OCI-LY7 (cell line): Measurements from ENCODE around the gene ADD3. TPM values are rescaled to one million over a fixed set of nuclear protein-coding genes. Genes with fewer than 3 reads are reported as not detected.

Experiments
- BruUV-seq: library from RNA; stranded (reverse); fragments of 400-500 nt; replicated peaks from 2 replicates; lab custom pipeline; 2021; lab: Mats Ljungman, UMichigan
- CTCF ChIA-PET: fragments of 300-600 bp; sonication (Branson Sonifier 250); formaldehyde crosslinking; loops from one replicate; lab custom pipeline; 2022; ENCODE audit warnings: antibody characterized with exemption; ENCODE audit not compliant: unreplicated experiment; lab: Charles Lee
- POLR2A ChIA-PET: fragments of 300-600 bp; sonication (Branson Sonifier 250); formaldehyde crosslinking; loops from one replicate; lab custom pipeline; 2022; ENCODE audit warnings: antibody characterized with exemption; lab: Charles Lee
- DNase-seq: peaks from one replicate; pipeline ENCODE4 v3.0.0-alpha.2; 2015; ENCODE audit warnings: low spot score
- H2AFZ ChIP-seq: fragments of 200-600 bp; sonication (generic), shearing (Covaris generic); 2 replicates; pipeline ENCODE4 v1.6.1; 2014; ENCODE audit warnings: mild to moderate bottlenecking, antibody characterized with exemption, low read length, moderate library complexity
- H3K27ac ChIP-seq: fragments of 200-600 bp; sonication (generic); 2 replicates; pipeline ENCODE4 v1.5.1; 2014; ENCODE audit warnings: mixed run types, low read depth, mild to moderate bottlenecking, moderate library complexity, low read length, inconsistent platforms; ENCODE audit not compliant: poor library complexity, severe bottlenecking
- H3K36me3 ChIP-seq: fragments of 200-600 bp; sonication (generic); 2 replicates; pipeline ENCODE4 v1.6.1; 2014; ENCODE audit warnings: mild to moderate bottlenecking, antibody characterized with exemption, low read length, moderate library complexity, mixed read lengths; ENCODE audit not compliant: insufficient read depth
- H3K4me1 ChIP-seq: fragments of 200-600 bp; sonication (generic); 2 replicates; pipeline ENCODE4 v1.5.1; 2014; ENCODE audit warnings: mild to moderate bottlenecking, low read length; ENCODE audit not compliant: insufficient read depth, poor library complexity, severe bottlenecking
- H3K4me2 ChIP-seq: fragments of 200-600 bp; sonication (generic); 2 replicates; pipeline ENCODE4 v1.6.1; 2014; ENCODE audit warnings: mild to moderate bottlenecking, low read length
- H3K4me3 ChIP-seq: fragments of 200-600 bp; sonication (generic); 2 replicates; pipeline ENCODE4 v1.5.1; 2014; ENCODE audit warnings: mild to moderate bottlenecking, low read depth, low read length; ENCODE audit not compliant: poor library complexity, severe bottlenecking
- H3K79me2 ChIP-seq: fragments of 200-600 bp; sonication (generic); 2 replicates; pipeline ENCODE4 v1.6.1; 2016; ENCODE audit warnings: low read depth, mild to moderate bottlenecking, low read length, moderate library complexity, mixed read lengths; ENCODE audit not compliant: insufficient read depth
- H3K9me2 ChIP-seq: fragments of 200-600 bp; sonication (generic); 2 replicates; pipeline ENCODE4 v1.6.1; 2016; ENCODE audit warnings: mild to moderate bottlenecking, low read length, mixed read lengths; ENCODE audit not compliant: insufficient read depth
- H3K9me3 ChIP-seq: fragments of 200-600 bp; sonication (generic); 2 replicates; pipeline ENCODE4 v1.6.1; 2014; ENCODE audit warnings: mild to moderate bottlenecking, mixed run types, low read length, mixed read lengths
- H4K20me1 ChIP-seq: fragments of 200-600 bp; sonication (generic); 2 replicates; pipeline ENCODE4 v1.6.1; 2014; ENCODE audit warnings: mild to moderate bottlenecking, antibody characterized with exemption, low read length, moderate library complexity, mixed read lengths; ENCODE audit not compliant: insufficient read depth
- CTCF ChIP-seq: fragments of 200-600 bp; sonication (generic); conservative IDR thresholded peaks from 2 replicates; pipeline ENCODE4 v1.5.1; 2014; ENCODE audit warnings: mild to moderate bottlenecking, antibody characterized with exemption, low read length, moderate library complexity, mixed read lengths
- EZH2phosphoT487 ChIP-seq: fragments of 200-600 bp; sonication (generic); IDR thresholded peaks from 2 replicates; pipeline ENCODE4 v1.6.1; 2018; ENCODE audit warnings: low read depth, borderline replicate concordance, mild to moderate bottlenecking, mixed run types, antibody characterized with exemption, low read length, moderate library complexity, mixed read lengths
- intact Hi-C: fragments of 100-400 bp; cut with micrococcal nuclease; formaldehyde crosslinking; loops from one replicate; pipeline ENCODE4 v1.10.0; 2022; ENCODE audit not compliant: unreplicated experiment
- total RNA-seq, 2 experiments: library from RNA; depleted of rRNA in 1 of 2; stranded (reverse); fragments of >200 nt in 1 of 2; shearing (Covaris generic) in 1 of 2; gene quantifications; 2 replicates each; pipeline ENCODE4 v1.2.3, GENCODE V29; 2014 to 2022

Gene ADD3
- total RNA-seq, 2 experiments from 2014 or later = 75.8 to 89.7 TPM

GRCh38 chr10:110175406-110175805, 167.6 kb downstream of the ADD3 start:
- no peak overlapping the region for H2AFZ ChIP-seq
- TF ChIP-seq EZH2phosphoT487 = no peak
- no peak for TF ChIP-seq CTCF
- no peaks in the 10 kb centered on the region for H3K4me1 ChIP-seq
- no peak overlapping the region for H3K4me2 ChIP-seq
- H3K9me2 ChIP-seq = no peaks in the 10 kb centered on the region
- H3K36me3 ChIP-seq = no peaks in the 10 kb centered on the region
- H3K79me2 ChIP-seq = no peaks in the 10 kb centered on the region
- no peak for DNase-seq
- no peak overlapping the region for H3K4me3 ChIP-seq
- no peaks in the 10 kb centered on the region for H3K9me3 ChIP-seq
- H4K20me1 ChIP-seq = no peaks in the 10 kb centered on the region
- intact Hi-C loops = no loop called here
- CTCF ChIA-PET = no interaction called here
- POLR2A ChIA-PET = interaction anchor here (0.6 to 1.1 kb wide), 3 partner anchors 16 to 165 kb away, joined by 3 to 5 read pairs (median 3); no protein-coding TSS in a partner anchor
- no TSS peak for BruUV-seq
- H3K27ac ChIP-seq = no peak overlapping the region

- ChIA-PET POLR2A (interaction anchor here (0.6 to 1.3 kb wide), 2 partner anchors 16 to 166 kb away, joined by 4 to 5 read pairs; no protein-coding TSS in a partner anchor), CTCF (no interaction called here)
- TF ChIP-seq CTCF (no peak), EZH2phosphoT487 (no peak)
- H4K20me1 ChIP-seq = no peaks in the 10 kb centered on the region
- BruUV-seq = no TSS peak
- no peak for DNase-seq
- no peak overlapping the region for H3K4me2 ChIP-seq
- no peak overlapping the region for H3K27ac ChIP-seq
- no peaks in the 10 kb centered on the region for H3K79me2 ChIP-seq
- H3K9me3 ChIP-seq = no peaks in the 10 kb centered on the region
- no peak overlapping the region for H2AFZ ChIP-seq
- H3K4me1 ChIP-seq = no peaks in the 10 kb centered on the region
- H3K9me2 ChIP-seq = no peaks in the 10 kb centered on the region
- intact Hi-C loops = no loop called here
- H3K4me3 ChIP-seq = no peak overlapping the region
- no peaks in the 10 kb centered on the region for H3K36me3 ChIP-seq
Measured at GRCh38 chr10:110176141-110177030, 168.6 kb downstream of the ADD3 start.

GRCh38 chr10:110179220-110179619, 171.4 kb downstream of the ADD3 start:
- ChIA-PET CTCF (no interaction called here), POLR2A (no interaction called here)
- TF ChIP-seq CTCF (no peak), EZH2phosphoT487 (no peak)
- Histone ChIP-seq H4K20me1 (no peaks in the 10 kb centered on the region), H3K4me1 (no peaks in the 10 kb centered on the region), H2AFZ (no peak overlapping the region), H3K9me3 (no peaks in the 10 kb centered on the region), H3K27ac (no peak overlapping the region), H3K4me2 (no peak overlapping the region), H3K4me3 (no peak overlapping the region), H3K36me3 (no peaks in the 10 kb centered on the region), H3K9me2 (no peaks in the 10 kb centered on the region), H3K79me2 (no peaks in the 10 kb centered on the region)
- BruUV-seq = no TSS peak
- intact Hi-C loops = no loop called here
- DNase-seq = no peak
